ENCODE results near the gene MAGOHB.

- TF ChIP-seq, protein P1, sequence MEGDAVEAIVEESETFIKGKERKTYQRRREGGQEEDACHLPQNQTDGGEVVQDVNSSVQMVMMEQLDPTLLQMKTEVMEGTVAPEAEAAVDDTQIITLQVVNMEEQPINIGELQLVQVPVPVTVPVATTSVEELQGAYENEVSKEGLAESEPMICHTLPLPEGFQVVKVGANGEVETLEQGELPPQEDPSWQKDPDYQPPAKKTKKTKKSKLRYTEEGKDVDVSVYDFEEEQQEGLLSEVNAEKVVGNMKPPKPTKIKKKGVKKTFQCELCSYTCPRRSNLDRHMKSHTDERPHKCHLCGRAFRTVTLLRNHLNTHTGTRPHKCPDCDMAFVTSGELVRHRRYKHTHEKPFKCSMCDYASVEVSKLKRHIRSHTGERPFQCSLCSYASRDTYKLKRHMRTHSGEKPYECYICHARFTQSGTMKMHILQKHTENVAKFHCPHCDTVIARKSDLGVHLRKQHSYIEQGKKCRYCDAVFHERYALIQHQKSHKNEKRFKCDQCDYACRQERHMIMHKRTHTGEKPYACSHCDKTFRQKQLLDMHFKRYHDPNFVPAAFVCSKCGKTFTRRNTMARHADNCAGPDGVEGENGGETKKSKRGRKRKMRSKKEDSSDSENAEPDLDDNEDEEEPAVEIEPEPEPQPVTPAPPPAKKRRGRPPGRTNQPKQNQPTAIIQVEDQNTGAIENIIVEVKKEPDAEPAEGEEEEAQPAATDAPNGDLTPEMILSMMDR (IDR thresholded peaks at IDR 0.05; ENCODE audit: low read length), result no peak
- TF ChIP-seq EZH2 (IDR thresholded peaks at IDR 0.05; ENCODE audit: borderline replicate concordance, low read length), result no peak
Observed at GRCh38 chr12:10624605-10625004, 11.2 kb upstream of the MAGOHB start.
